Omental fat pad (tissue), 4 donors: Measurements from ENCODE around the gene FGF11. TPM values are rescaled to one million over a fixed set of nuclear protein-coding genes. Genes with fewer than 3 reads are reported as not detected.

Experiments
- ATAC-seq: fragments of 150-250 bp; one replicate; pipeline ENCODE4 v1.9.1; 2016; ENCODE audit warnings: mild to moderate bottlenecking, moderate library complexity; ENCODE audit not compliant: low FRiP score
- DNase-seq: peaks from one replicate; pipeline ENCODE4 v3.0.0-alpha.2; 2019; ENCODE audit warnings: low spot score
- CTCF ChIP-seq, 3 donors: fragments of 450-650 bp; IDR thresholded peaks; one replicate each; pipeline ENCODE4 v1.5.1; 2016 to 2017; ENCODE audit warnings: antibody characterized with exemption in 3 of 3, mild to moderate bottlenecking in 3 of 3, moderate library complexity in 2 of 3
- total RNA-seq, 4 donors: library from RNA; depleted of rRNA; stranded (reverse); fragments of >200 nt; gene quantifications; one replicate each; pipeline ENCODE4 v1.1.0, GENCODE V29; 2016

FGF11 gene
- total RNA-seq, 4 donors from 2014 or later, result 0.72 to 1.9 (median 1.7) TPM

GRCh38 chr17:7408863-7409262 lies 30.4 kb upstream of the FGF11 start:
- DNase-seq (no peak), ATAC-seq (no peak)
- TF ChIP-seq CTCF (IDR thresholded peaks at IDR 0.05), result no peak

- no peak for TF ChIP-seq CTCF (IDR thresholded peaks at IDR 0.05)
- no peak for DNase-seq
- no peak for ATAC-seq
These were observed 29.6 kb upstream of the FGF11 start for GRCh38 chr17:7409716-7410115.

GRCh38 chr17:7410634-7411426 lies 28.5 kb upstream of the FGF11 start:
- ATAC-seq, result no peak
- TF ChIP-seq CTCF (IDR thresholded peaks at IDR 0.05), result no peak
- DNase-seq, result no peak

- no peak for TF ChIP-seq CTCF (IDR thresholded peaks at IDR 0.05)
- no peak for DNase-seq
- ATAC-seq, result no peak
These were observed 27.9 kb upstream of the FGF11 start for GRCh38 chr17:7411427-7411750.

- no peak for TF ChIP-seq CTCF (IDR thresholded peaks at IDR 0.05)
- DNase-seq, result no peak
- peak; percentile 41 for ATAC-seq
These were observed 25.8 kb upstream of the FGF11 start for GRCh38 chr17:7413346-7413985.

GRCh38 chr17:7414837-7415236 lies 24.5 kb upstream of the FGF11 start:
- DNase-seq (no peak), ATAC-seq (no peak)
- no peak for TF ChIP-seq CTCF (IDR thresholded peaks at IDR 0.05)

- no peak for TF ChIP-seq CTCF (IDR thresholded peaks at IDR 0.05)
- ATAC-seq, result no peak
- no peak for DNase-seq
These were observed 23.5 kb upstream of the FGF11 start for GRCh38 chr17:7415784-7416183.
